ENCODE measurements around the gene PCDHGC4. TPM values are rescaled to one million over a fixed set of nuclear protein-coding genes. Genes with fewer than 3 reads are reported as not detected.

The PCDHGC4 gene
- total and polyA plus RNA-seq, 7 donors, result 0.06 to 1.2 (median 0.36) TPM; not detected in 1

DNA sequence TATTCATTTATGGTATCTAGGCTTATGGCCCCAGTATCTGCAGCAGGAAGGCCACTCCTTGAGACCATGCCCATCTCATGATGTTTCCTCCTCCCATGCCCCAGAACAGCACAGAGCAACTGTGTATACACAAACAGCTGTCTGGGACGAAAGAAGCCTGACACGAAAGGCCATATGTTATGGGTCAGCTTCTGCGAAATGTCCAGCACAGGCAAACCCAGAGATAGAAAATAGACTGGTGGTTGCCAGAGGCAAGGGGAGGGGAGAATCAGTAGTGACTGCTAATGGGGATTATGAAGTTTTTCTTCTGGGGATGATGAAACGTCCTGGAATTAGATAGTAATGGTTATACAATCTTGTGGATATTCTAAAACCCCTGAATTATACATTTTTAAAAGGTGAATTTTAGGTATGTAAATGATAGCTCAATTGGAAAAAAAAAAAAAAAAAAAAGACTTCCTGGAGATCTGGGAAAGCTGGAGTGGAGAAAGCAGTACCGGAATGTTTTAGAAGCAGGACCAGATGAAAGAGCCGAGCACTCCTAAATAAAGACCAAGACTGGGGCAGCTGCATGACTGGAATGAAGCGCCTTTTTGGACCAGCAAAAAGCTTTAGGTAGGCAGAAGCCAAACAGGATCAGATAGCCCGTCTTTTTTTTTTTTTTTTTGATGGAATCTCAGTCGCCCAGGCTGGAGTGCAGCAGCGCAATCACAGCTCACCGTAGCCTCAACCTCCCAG lies 33.2 kb downstream of the PCDHGC4 start:
- intact Hi-C loops (cut with DNase I), result no loop called here
- H3K36me3 ChIP-seq (ENCODE audit: insufficient read depth in 1 of 2, low read depth in 1 of 2), result peaks cover 7 to 54% of the 10 kb centered on the region in 2 donors
- DNase-seq, result no peak

DNA sequence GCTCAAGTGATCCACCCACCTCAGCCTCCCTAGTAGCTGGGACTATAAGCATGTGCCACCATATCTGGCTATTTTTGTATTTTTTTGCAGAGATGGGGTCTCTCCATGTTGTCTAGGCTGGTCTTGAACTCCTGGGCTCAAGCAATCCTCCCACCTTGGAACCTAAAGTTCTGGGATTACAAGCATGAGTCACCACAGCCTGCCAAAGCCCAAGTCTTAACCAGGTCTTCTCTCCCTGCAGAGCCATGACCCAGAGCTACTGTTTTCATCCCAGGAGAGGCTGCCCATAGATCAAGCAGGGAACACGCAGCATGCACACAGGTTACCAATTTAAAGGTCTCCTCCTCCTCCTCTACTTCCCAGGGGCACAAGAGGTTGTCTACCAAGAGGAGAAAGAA lies 33.8 kb downstream of the PCDHGC4 start:
- peaks cover 90% of the 10 kb centered on the region for H3K4me1 ChIP-seq
- TF ChIP-seq, protein P1, sequence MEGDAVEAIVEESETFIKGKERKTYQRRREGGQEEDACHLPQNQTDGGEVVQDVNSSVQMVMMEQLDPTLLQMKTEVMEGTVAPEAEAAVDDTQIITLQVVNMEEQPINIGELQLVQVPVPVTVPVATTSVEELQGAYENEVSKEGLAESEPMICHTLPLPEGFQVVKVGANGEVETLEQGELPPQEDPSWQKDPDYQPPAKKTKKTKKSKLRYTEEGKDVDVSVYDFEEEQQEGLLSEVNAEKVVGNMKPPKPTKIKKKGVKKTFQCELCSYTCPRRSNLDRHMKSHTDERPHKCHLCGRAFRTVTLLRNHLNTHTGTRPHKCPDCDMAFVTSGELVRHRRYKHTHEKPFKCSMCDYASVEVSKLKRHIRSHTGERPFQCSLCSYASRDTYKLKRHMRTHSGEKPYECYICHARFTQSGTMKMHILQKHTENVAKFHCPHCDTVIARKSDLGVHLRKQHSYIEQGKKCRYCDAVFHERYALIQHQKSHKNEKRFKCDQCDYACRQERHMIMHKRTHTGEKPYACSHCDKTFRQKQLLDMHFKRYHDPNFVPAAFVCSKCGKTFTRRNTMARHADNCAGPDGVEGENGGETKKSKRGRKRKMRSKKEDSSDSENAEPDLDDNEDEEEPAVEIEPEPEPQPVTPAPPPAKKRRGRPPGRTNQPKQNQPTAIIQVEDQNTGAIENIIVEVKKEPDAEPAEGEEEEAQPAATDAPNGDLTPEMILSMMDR (IDR thresholded peaks at IDR 0.05), result no peak
- 86 to 95% (median 87%) methylated on average over 1 of the region's 1 CpG for WGBS, 3 donors
- no peaks in the 10 kb centered on the region for H3K27me3 ChIP-seq (ENCODE audit: insufficient read depth in 3 of 3, low read length in 2 of 3)
- H3K36me3 ChIP-seq (ENCODE audit: insufficient read depth in 1 of 2, low read depth in 1 of 2), result peaks cover 7 to 60% of the 10 kb centered on the region in 2 donors
- no peak for DNase-seq
- no peak overlapping the region for H3K4me3 ChIP-seq
- H3K27ac ChIP-seq, result peak overlapping the region; percentile 90
- intact Hi-C loops (cut with DNase I), result no loop called here
- ATAC-seq, result no peak
- no peaks in the 10 kb centered on the region for H3K9me3 ChIP-seq

More for the DNA sequence above, 33.2 kb downstream of the PCDHGC4 start:
- no peak overlapping the region for H3K4me3 ChIP-seq
- H3K4me1 ChIP-seq, result peaks cover 86% of the 10 kb centered on the region
- H3K27me3 ChIP-seq (ENCODE audit: insufficient read depth in 3 of 3, low read length in 2 of 3), result no peaks in the 10 kb centered on the region
- TF ChIP-seq, protein P1 (IDR thresholded peaks at IDR 0.05), result no peak
- peak in 1 of 4 donors; percentile 17 for ATAC-seq
- peak overlapping the region; percentile 90 for H3K27ac ChIP-seq
- no peaks in the 10 kb centered on the region for H3K9me3 ChIP-seq
- 43 to 45% (median 45%) methylated on average over 11 of the region's 11 CpGs for WGBS, 3 donors

DNA sequence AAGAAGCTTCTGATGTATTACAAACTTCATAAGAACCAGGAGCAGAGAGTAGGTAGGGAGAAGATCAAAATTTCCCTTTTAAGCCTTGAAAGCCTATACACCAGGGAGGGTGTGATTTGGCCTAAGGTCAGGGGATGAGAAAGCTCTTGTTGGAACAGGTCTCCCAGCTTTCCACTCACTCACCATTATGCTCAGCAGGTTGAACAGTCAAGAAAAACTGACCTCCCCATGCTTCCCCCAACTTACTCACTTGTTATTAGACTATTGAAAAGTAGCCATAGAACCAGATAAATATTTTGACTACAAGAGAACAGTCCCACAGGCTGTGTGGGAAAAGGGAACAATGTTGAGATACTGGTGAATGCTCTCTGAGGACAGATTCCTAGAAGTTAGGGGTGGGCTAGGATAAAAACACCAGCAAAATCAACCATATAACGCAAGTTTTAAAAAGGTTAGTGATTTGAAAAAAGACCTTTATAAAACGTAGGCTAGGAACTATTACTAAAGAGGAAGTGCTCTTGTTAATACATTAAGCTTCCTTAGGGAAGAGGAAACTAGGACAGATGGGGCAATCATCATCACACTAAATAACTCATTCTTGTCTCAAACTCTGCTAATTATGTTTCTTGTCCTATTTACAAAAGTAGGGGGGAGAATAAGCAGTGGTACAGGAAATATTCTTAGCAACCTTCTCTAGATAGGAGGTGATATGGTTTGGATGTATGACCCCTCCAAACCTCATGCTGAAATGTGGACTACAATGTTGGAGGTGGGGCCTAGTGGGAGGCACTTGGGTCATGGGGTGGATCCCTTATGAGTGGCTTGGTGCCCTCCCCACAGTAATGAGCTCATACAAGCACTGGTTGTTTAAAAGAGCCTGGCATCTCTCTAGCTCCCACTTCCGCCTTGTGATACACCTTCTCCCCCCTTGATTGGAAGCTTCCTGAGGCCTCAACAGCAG lies 35.1 kb downstream of the PCDHGC4 start:
- Histone ChIP-seq H3K36me3 (ENCODE audit: insufficient read depth in 1 of 2, low read depth in 1 of 2) (peaks cover 7 to 66% of the 10 kb centered on the region in 2 donors), H3K9me3 (no peaks in the 10 kb centered on the region), H3K4me1 (peaks cover 88% of the 10 kb centered on the region), H3K27me3 (ENCODE audit: insufficient read depth in 3 of 3, low read length in 2 of 3) (no peaks in the 10 kb centered on the region), H3K4me3 (no peak overlapping the region), H3K27ac (peak overlapping the region; percentile 90)
- ATAC-seq, result no peak
- intact Hi-C loops (cut with DNase I), result loop anchor here (5.0 kb wide), 2 partner anchors 37 to 98 kb away; partner anchors contain the start of gene PCDHGA11 (in 1 of the 2)
- no peak for DNase-seq
- TF ChIP-seq, protein P1 (IDR thresholded peaks at IDR 0.05), result no peak
- 70 to 81% (median 75%) methylated on average over 3 of the region's 3 CpGs for WGBS, 3 donors

DNA sequence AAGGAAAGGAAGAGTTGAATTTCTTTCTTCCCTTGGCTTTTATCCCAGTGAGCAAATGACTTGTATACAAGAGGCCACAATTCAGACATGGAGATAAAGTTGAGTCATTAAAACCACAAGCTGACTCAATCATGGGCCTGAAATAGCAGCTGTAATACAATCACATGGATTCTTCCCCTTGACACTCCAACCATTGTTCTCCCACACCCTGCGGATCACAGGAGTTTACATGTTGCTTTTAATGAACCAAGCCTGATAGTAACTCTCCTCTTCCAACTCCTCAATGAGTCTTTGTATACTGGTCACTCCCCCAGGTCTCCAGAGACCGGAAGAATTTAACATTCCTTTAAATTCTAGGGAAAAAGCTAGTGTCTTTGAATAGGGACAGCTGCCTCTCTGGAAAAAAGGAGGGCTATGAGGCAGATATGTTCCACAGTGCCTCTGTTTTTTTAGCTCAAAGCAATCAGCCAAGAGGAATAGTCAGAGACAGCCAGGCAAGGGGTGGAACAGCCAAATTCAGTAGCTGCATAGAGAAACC lies 36.5 kb downstream of the PCDHGC4 start:
- H3K36me3 ChIP-seq (ENCODE audit: insufficient read depth in 1 of 2, low read depth in 1 of 2), result peaks cover 9 to 66% of the 10 kb centered on the region in 2 donors

More for the DNA sequence above, 36.5 kb downstream of the PCDHGC4 start:
- WGBS, 3 donors, result 12 to 15% (median 14%) methylated on average over 2 of the region's 2 CpGs
- ATAC-seq, result peak; percentile 79 to 85 (median 84)
- DNase-seq, result no peak
- peak overlapping the region; percentile 6 for H3K4me3 ChIP-seq
- no peaks in the 10 kb centered on the region for H3K9me3 ChIP-seq
- intact Hi-C loops (cut with DNase I), result loop anchor here (5.0 kb wide), 2 partner anchors 36 to 99 kb away; partner anchors contain the start of gene PCDHGA11 (in 1 of the 2)
- peaks cover 78% of the 10 kb centered on the region for H3K4me1 ChIP-seq
- peak overlapping the region; percentile 90 for H3K27ac ChIP-seq
- no peaks in the 10 kb centered on the region for H3K27me3 ChIP-seq (ENCODE audit: insufficient read depth in 3 of 3, low read length in 2 of 3)
- TF ChIP-seq, protein P1 (IDR thresholded peaks at IDR 0.05), result no peak

Measured in psoas muscle (tissue), 8 donors.